OCI-LY3 (cell line): ENCODE data around the gene LEUTX.

Source experiments
- EZH2phosphoT487 ChIP-seq: fragments of 200-600 bp; shearing (Covaris generic); IDR thresholded peaks from 2 replicates; pipeline ENCODE4 v1.6.1; 2018; ENCODE audit warnings: antibody characterized with exemption, mixed run types, low read depth
- TF ChIP-seq, protein P1 (sequence below): fragments of 200-600, 300-600 bp; sonication (generic); IDR thresholded peaks from 2 replicates; pipeline ENCODE4 v1.5.1; 2014; ENCODE audit warnings: antibody characterized with exemption, low read length, low read depth

DNA sequence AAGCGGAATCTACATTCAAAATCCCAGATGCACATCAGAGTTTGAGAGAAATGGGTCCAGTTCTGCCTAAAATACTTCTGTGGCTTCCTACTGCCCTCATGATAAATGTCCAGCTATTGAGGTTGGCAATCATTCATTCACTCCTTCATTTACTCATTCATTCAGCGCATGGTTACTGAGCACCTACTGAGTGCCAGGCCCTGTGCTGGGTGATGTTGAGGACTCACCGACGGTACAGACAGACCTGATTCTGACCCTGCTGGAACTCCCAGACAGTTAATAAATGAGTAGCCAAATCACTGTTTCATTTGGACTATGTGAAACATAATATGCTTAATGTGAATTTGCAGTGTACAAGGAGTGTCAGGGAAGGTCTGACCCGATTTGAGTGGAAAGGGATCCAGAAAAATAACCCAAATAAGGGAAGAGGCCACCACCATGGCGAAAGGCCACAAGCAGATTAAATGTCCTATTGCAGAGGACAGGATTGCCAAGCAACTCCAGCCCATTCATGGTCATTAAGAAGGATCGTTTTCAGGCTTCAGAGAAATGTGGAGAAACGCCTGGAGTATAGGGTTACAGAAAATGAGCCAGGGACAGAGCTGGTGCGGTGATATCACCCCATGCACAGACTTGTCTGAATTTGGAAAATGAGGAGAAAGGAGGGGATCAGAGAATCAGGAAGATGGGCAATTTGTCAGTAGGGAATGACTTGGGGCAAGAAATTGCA, 34.8 kb downstream of the LEUTX start:
- TF ChIP-seq, protein P1, sequence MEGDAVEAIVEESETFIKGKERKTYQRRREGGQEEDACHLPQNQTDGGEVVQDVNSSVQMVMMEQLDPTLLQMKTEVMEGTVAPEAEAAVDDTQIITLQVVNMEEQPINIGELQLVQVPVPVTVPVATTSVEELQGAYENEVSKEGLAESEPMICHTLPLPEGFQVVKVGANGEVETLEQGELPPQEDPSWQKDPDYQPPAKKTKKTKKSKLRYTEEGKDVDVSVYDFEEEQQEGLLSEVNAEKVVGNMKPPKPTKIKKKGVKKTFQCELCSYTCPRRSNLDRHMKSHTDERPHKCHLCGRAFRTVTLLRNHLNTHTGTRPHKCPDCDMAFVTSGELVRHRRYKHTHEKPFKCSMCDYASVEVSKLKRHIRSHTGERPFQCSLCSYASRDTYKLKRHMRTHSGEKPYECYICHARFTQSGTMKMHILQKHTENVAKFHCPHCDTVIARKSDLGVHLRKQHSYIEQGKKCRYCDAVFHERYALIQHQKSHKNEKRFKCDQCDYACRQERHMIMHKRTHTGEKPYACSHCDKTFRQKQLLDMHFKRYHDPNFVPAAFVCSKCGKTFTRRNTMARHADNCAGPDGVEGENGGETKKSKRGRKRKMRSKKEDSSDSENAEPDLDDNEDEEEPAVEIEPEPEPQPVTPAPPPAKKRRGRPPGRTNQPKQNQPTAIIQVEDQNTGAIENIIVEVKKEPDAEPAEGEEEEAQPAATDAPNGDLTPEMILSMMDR: no peak
- TF ChIP-seq EZH2phosphoT487: no peak
